ENCODE results near the gene ROR2.

DNA sequence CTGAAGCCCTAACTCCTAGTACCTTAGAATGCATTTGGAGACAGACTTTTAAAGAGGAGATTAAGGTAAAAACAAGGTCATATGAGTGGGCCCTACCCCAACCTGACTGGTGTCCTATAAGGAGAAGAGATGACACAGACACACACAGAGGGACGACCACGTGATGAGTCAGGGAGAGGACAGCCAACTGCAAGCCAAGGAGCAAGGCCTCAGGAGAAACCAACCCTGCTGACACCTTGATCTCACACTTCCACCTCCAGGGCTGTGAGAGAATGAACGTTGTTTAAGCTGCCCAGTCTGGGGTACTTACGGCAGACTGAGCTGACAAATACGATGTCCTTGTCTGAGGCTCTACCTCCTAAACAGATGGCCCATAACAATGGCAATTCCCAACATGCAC lies 93.6 kb downstream of the ROR2 start:
- no peak for TF ChIP-seq BHLHE40 (IDR thresholded peaks at IDR 0.05; ENCODE audit: borderline replicate concordance)
- TF ChIP-seq FOXM1 (IDR thresholded peaks at IDR 0.05; ENCODE audit: borderline replicate concordance): no peak
- TF ChIP-seq ELF4 (IDR thresholded peaks at IDR 0.05): no peak

Measured in HEK293T (cell line).